Neural cell (in vitro differentiated cells): ENCODE results near the gene TMEM167A. TPM values are rescaled to one million over a fixed set of nuclear protein-coding genes. Genes with fewer than 3 reads are reported as not detected.

Experiments used
- H2AFZ ChIP-seq: fragments of 200-600, 300-800 bp; sonication (generic), shearing (Covaris generic); 2 replicates; pipeline ENCODE4 v1.6.0; 2014; ENCODE audit warnings: low read depth, mild to moderate bottlenecking, antibody characterized with exemption, low read length, moderate library complexity
- H3F3A ChIP-seq: fragments of 200-600 bp; shearing (Covaris generic); 2 replicates; pipeline ENCODE4 v1.6.1; 2016; ENCODE audit warnings: mild to moderate bottlenecking, moderate library complexity, mixed read lengths, antibody characterized with exemption, low read length; ENCODE audit not compliant: insufficient read depth, poor library complexity, severe bottlenecking
- H3K27ac ChIP-seq: fragments of 200-600, 300-800 bp; sonication (generic), shearing (Covaris generic); 2 replicates; pipeline ENCODE4 v1.5.1; 2014; ENCODE audit warnings: mild to moderate bottlenecking, low read length, moderate library complexity
- H3K27me3 ChIP-seq: fragments of 300-800, 200-600 bp; sonication (generic), shearing (Covaris generic); 2 replicates; pipeline ENCODE4 v1.6.0; 2014; ENCODE audit warnings: mild to moderate bottlenecking, low read depth, low read length, moderate library complexity; ENCODE audit not compliant: insufficient read depth
- H3K36me3 ChIP-seq: fragments of 300-800, 200-600 bp; sonication (generic), shearing (Covaris generic); 2 replicates; pipeline ENCODE4 v1.5.1; 2014; ENCODE audit warnings: mild to moderate bottlenecking, antibody characterized with exemption, low read length, moderate library complexity; ENCODE audit not compliant: insufficient read depth
- H3K4me2 ChIP-seq: fragments of 300-800, 200-600 bp; sonication (generic), shearing (Covaris generic); 2 replicates; pipeline ENCODE4 v1.6.0; 2014; ENCODE audit warnings: mild to moderate bottlenecking, low read length
- H3K4me3 ChIP-seq: fragments of 300-800, 200-600 bp; sonication (generic), shearing (Covaris generic); 2 replicates; pipeline ENCODE4 v1.5.1; 2014; ENCODE audit warnings: mild to moderate bottlenecking, low read length, moderate library complexity
- H3K79me2 ChIP-seq: fragments of 200-600 bp; shearing (Covaris generic); replicated peaks from 2 replicates; pipeline ENCODE4 v1.6.0; 2014; ENCODE audit warnings: mild to moderate bottlenecking, low read length, moderate library complexity; ENCODE audit not compliant: insufficient read depth
- H3K9ac ChIP-seq: fragments of 300-800, 200-600 bp; sonication (generic), shearing (Covaris generic); 2 replicates; pipeline ENCODE4 v1.6.1; 2016; ENCODE audit warnings: mild to moderate bottlenecking, low read length, mixed read lengths
- H3K9me2 ChIP-seq: fragments of 200-600 bp; shearing (Covaris generic); 2 replicates; pipeline ENCODE4 v1.6.1; 2016; ENCODE audit warnings: mild to moderate bottlenecking, low read length, mixed read lengths; ENCODE audit not compliant: insufficient read depth
- H3K9me3 ChIP-seq: fragments of 200-600, 300-800 bp; sonication (generic), shearing (Covaris generic); 2 replicates; pipeline ENCODE4 v1.6.1; 2016; ENCODE audit warnings: mild to moderate bottlenecking, mixed run types, low read length, moderate library complexity, mixed read lengths
- H4K20me1 ChIP-seq: fragments of 200-600 bp; shearing (Covaris generic); 2 replicates; pipeline ENCODE4 v1.6.1; 2016; ENCODE audit warnings: mild to moderate bottlenecking, mixed run types; ENCODE audit not compliant: insufficient read depth
- CTCF ChIP-seq: fragments of 450-650 bp; IDR thresholded peaks from 2 replicates; pipeline ENCODE4 v1.5.1; 2014; ENCODE audit warnings: antibody characterized with exemption, mild to moderate bottlenecking, moderate library complexity; ENCODE audit not compliant: poor library complexity, severe bottlenecking
- EP300 ChIP-seq: fragments of 450-650 bp; conservative IDR thresholded peaks from 2 replicates; pipeline ENCODE4 v1.6.1; 2014; ENCODE audit warnings: antibody characterized with exemption, mild to moderate bottlenecking, moderate library complexity; ENCODE audit not compliant: poor library complexity, severe bottlenecking
- EZH2 ChIP-seq: fragments of 200-600, 300-800 bp; shearing (Covaris generic), sonication (generic); IDR thresholded peaks from 2 replicates; pipeline ENCODE4 v1.6.1; 2014; ENCODE audit warnings: antibody characterized with exemption, low read length, borderline replicate concordance, mild to moderate bottlenecking; ENCODE audit not compliant: insufficient read depth, poor library complexity, severe bottlenecking
- MXI1 ChIP-seq: fragments of 450-650 bp; conservative IDR thresholded peaks from 2 replicates; pipeline ENCODE4 v1.6.1; 2014; ENCODE audit warnings: antibody characterized with exemption, mild to moderate bottlenecking; ENCODE audit not compliant: poor library complexity, severe bottlenecking
- POLR2AphosphoS5 ChIP-seq: IDR thresholded peaks from 2 replicates; pipeline ENCODE4 v1.6.1; 2012
- RAD21 ChIP-seq: fragments of 450-650 bp; conservative IDR thresholded peaks from 2 replicates; pipeline ENCODE4 v1.6.1; 2014; ENCODE audit warnings: antibody characterized with exemption, mild to moderate bottlenecking, moderate library complexity
- REST ChIP-seq: IDR thresholded peaks from 2 replicates; pipeline ENCODE4 v1.6.1; 2012; ENCODE audit warnings: borderline replicate concordance
- SMC3 ChIP-seq: fragments of 450-650 bp; conservative IDR thresholded peaks from 2 replicates; pipeline ENCODE4 v1.6.1; 2014; ENCODE audit warnings: antibody characterized with exemption, mild to moderate bottlenecking, moderate library complexity; ENCODE audit not compliant: poor library complexity
- TAF1 ChIP-seq: IDR thresholded peaks from 2 replicates; pipeline ENCODE4 v1.6.1; 2012; ENCODE audit warnings: low read depth
- polyA plus RNA-seq: library from polyadenylated mRNA; depleted of rRNA; stranded (reverse); fragments of >200 nt; gene quantifications from 2 replicates; pipeline ENCODE4 v1.2.3, GENCODE V29; 2014

TMEM167A gene
- polyA plus RNA-seq, 1 donor from 2014 or later: 436 TPM

GRCh38 chr5:83095163-83095956 lies 18.2 kb upstream of the TMEM167A start:
- H3F3A ChIP-seq: no peaks in the 10 kb centered on the region
- no peaks in the 10 kb centered on the region for H3K9me3 ChIP-seq
- no peak overlapping the region for H3K4me2 ChIP-seq
- no peaks in the 10 kb centered on the region for H3K27me3 ChIP-seq
- no peaks in the 10 kb centered on the region for H3K79me2 ChIP-seq
- H3K9ac ChIP-seq: no peak overlapping the region
- no peak overlapping the region for H2AFZ ChIP-seq
- no peaks in the 10 kb centered on the region for H3K9me2 ChIP-seq
- H4K20me1 ChIP-seq: no peaks in the 10 kb centered on the region
- no peak for TF ChIP-seq SMC3
- no peak for TF ChIP-seq POLR2AphosphoS5
- TF ChIP-seq CTCF: no peak
- TF ChIP-seq REST: no peak
- no peak for TF ChIP-seq RAD21
- TF ChIP-seq EZH2: no peak
- no peak for TF ChIP-seq EP300
- TF ChIP-seq TAF1: no peak
- TF ChIP-seq MXI1: no peak
- no peak overlapping the region for H3K27ac ChIP-seq
- H3K36me3 ChIP-seq: no peaks in the 10 kb centered on the region
- H3K4me3 ChIP-seq: no peak overlapping the region

- no peaks in the 10 kb centered on the region for H3K27me3 ChIP-seq
- H3K36me3 ChIP-seq: no peaks in the 10 kb centered on the region
- no peaks in the 10 kb centered on the region for H3F3A ChIP-seq
- H3K9me3 ChIP-seq: no peaks in the 10 kb centered on the region
- H3K27ac ChIP-seq: no peak overlapping the region
- H3K4me3 ChIP-seq: no peak overlapping the region
- no peaks in the 10 kb centered on the region for H4K20me1 ChIP-seq
- H3K9ac ChIP-seq: no peak overlapping the region
- no peaks in the 10 kb centered on the region for H3K9me2 ChIP-seq
- H3K4me2 ChIP-seq: no peak overlapping the region
- no peak overlapping the region for H2AFZ ChIP-seq
- no peak for TF ChIP-seq EZH2
- TF ChIP-seq POLR2AphosphoS5: no peak
- no peak for TF ChIP-seq REST
- H3K79me2 ChIP-seq: no peaks in the 10 kb centered on the region
Measured at GRCh38 chr5:83093692-83094091, 16.5 kb upstream of the TMEM167A start.
